ENCODE results near the gene TSHZ1.
"Not testable (repeated sequence)": the region's sequence is repeated elsewhere in the genome, so short reads cannot be mapped to it uniquely, and the experiment has no call there.

The TSHZ1 gene

GRCh38 chr18:75179819-75180600, 30.6 kb upstream of the TSHZ1 start:
- no peak for DNase-seq
- in situ Hi-C loops (cut with HindIII; ENCODE audit: low pct_ligation_motif_present, low pct_unique_long_range_greater_than_20kb, low sequenced_read_pairs) = no loop called here

DNA sequence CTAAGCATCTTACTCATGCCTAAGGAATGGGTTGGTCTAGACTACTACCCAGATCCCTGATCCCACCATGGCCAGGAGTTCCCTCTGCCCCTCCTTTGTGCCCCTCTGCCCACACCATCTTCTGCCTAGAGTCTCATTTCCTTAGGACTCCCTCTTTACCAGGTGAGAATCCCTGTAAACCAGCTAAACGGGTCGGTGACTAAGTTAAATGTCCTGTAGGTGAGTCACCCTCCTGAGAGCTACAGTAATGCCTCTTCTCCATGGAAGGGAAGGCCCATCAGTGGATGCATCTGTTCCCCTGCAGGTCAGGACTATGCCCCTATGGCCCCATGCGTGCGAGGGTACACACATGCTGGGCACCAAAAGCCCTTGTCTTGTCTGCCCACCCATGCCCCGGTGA, 27.1 kb upstream of the TSHZ1 start:
- peak; percentile 48 for DNase-seq
- in situ Hi-C loops (cut with HindIII; ENCODE audit: low pct_ligation_motif_present, low pct_unique_long_range_greater_than_20kb, low sequenced_read_pairs) = no loop called here

DNA sequence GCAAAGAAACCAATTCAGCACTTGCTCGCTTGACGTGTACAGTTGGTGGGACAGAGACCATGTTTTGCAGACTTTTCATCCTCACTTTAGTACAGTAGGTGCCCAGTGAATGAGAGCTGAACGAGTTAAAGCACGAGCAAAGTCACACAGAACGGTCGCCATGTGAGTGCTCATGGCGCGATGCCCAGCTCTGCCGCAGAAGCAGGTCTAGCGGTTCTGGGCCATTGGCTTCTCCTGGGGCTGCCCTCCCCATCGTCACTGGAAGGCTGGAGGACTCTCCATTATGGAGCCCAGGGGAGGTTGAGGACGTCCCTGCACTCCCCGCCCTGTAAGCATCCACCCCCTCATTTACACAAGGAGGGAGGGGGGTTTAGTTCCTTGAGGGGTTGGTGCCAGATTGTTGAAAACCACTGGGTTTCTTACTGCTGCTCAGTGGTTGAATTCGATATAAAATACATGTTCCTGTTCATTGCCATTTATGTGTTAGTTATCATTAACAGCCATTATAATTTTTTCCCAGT, 26.6 kb upstream of the TSHZ1 start:
- peak; percentile 13 for DNase-seq
- in situ Hi-C loops (cut with HindIII; ENCODE audit: low pct_ligation_motif_present, low pct_unique_long_range_greater_than_20kb, low sequenced_read_pairs) = no loop called here

- DNase-seq = no peak
- in situ Hi-C loops (cut with HindIII; ENCODE audit: low pct_ligation_motif_present, low pct_unique_long_range_greater_than_20kb, low sequenced_read_pairs) = no loop called here
Observed at GRCh38 chr18:75185460-75185859, 25.1 kb upstream of the TSHZ1 start.

GRCh38 chr18:75187702-75188101, 22.9 kb upstream of the TSHZ1 start:
- in situ Hi-C loops (cut with HindIII; ENCODE audit: low pct_ligation_motif_present, low pct_unique_long_range_greater_than_20kb, low sequenced_read_pairs) = not testable (repeated sequence)

DNA sequence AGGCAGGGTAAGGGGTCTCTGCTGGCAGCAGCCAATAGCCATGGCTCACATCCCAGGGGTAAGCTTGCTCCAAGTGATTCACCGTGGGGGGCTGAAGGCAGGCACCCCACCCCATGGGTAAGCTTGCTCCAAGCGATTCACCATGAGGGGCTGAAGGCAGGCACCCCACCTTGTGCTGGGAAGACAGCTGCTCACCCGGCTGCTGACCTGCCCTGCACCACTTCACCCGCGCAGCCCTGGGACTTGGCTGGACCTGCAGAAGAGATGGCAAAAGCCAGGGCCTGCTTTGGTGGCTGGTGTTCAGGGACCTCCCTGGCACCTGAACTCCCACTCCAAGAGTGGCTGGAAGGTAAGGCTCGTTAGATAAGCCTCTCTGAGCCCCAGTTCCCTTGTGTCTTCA, 20.9 kb upstream of the TSHZ1 start:
- no peak for DNase-seq
- in situ Hi-C loops (cut with HindIII; ENCODE audit: low pct_ligation_motif_present, low pct_unique_long_range_greater_than_20kb, low sequenced_read_pairs) = no loop called here

More at GRCh38 chr18:75187702-75188101, 22.9 kb upstream of the TSHZ1 start:
- not testable (repeated sequence) for DNase-seq

DNA sequence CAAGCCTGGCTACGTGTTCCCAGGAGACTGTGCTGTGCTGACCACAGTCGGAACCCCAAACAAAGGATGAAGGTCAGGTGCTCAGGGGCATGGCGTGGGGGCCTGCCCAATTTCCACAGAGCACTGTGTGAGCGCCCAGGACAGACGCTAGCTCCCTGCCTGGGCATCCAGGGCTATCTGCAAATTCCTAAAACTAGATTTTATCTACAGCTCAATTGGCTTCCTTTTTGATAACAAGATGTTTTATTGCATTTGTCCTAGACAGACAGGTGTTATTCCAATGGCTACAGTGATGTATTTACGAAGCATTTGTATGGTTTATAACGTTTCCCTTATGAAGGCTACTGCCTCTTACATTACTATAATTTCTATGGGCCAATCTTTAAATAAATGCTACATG, 17.7 kb upstream of the TSHZ1 start:
- DNase-seq = no peak
- in situ Hi-C loops (cut with HindIII; ENCODE audit: low pct_ligation_motif_present, low pct_unique_long_range_greater_than_20kb, low sequenced_read_pairs) = no loop called here

- in situ Hi-C loops (cut with HindIII; ENCODE audit: low pct_ligation_motif_present, low pct_unique_long_range_greater_than_20kb, low sequenced_read_pairs) = no loop called here
- no peak for DNase-seq
Observed at GRCh38 chr18:75198036-75198435, 12.6 kb upstream of the TSHZ1 start.

DNA sequence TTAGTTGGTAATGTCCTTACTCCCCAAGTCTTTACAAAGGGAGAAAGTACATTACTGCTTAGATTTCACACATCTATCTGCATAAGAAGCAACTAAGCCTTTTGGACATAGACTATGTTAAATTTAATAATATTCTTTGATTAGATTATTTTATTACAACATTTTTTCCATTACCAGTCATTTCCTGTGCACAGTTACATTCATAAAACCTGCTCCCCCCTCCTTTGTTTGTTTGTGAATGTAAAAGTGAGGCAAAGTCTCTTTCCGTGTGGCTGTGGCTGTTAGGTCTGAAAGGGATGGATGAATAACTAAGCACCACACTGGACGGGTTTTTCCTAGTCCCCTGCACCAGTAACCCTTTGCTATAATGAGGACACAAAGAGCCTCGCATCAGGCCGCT, 11.3 kb upstream of the TSHZ1 start:
- in situ Hi-C loops (cut with HindIII; ENCODE audit: low pct_ligation_motif_present, low pct_unique_long_range_greater_than_20kb, low sequenced_read_pairs) = no loop called here
- no peak for DNase-seq

DNA sequence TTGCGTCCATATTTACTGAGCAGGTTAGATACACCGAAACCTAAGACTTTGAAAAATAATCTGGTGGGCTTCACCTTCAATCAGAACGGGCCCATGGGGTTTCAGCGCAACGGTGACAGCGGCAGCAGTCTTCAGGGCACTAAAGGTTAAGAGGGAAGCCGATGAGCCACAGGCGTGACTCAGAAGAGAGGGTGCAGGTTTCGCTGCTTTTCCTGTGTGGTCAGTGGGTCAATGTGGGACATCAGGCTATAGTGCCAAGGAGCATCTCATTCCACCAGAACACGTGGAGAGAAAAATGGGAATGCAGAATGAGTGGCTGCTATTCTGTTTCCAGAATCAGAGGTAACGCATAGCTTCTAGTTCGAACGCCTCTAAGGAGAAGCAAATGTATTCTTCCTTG, 10.5 kb upstream of the TSHZ1 start:
- in situ Hi-C loops (cut with HindIII; ENCODE audit: low pct_ligation_motif_present, low pct_unique_long_range_greater_than_20kb, low sequenced_read_pairs) = no loop called here
- DNase-seq = no peak

DNA sequence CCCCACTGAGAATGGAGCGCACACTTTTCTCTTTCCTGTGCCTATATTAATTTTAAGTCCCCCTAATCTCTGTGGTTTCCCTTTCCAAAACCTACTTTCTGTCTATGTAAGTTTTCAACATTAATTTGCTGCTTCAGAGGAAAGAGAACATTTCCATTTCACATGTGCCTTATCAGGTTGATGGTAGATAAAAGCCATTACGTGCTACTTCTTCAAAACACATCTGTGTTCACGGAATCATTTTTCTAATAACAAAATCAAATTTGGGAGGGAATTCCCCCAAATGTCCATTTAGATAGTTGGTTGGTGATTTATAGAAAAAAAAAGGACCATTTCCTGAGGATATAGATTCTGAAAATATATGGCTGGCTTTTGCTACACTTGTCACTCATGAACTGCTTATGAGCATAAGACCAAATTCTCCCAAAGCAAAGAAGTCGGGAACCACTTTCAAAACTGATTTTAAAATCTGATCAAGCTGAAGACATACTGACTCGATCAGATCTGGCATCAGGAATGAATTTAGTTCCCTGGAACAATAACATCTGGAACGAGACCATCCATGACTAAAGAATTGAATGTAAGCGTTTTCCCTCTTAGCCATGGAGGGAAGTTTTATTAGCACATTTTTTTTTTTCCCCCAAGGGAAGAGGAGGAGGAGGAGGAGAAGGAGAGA, 9.9 kb upstream of the TSHZ1 start:
- DNase-seq = no peak
- in situ Hi-C loops (cut with HindIII; ENCODE audit: low pct_ligation_motif_present, low pct_unique_long_range_greater_than_20kb, low sequenced_read_pairs) = no loop called here

DNA sequence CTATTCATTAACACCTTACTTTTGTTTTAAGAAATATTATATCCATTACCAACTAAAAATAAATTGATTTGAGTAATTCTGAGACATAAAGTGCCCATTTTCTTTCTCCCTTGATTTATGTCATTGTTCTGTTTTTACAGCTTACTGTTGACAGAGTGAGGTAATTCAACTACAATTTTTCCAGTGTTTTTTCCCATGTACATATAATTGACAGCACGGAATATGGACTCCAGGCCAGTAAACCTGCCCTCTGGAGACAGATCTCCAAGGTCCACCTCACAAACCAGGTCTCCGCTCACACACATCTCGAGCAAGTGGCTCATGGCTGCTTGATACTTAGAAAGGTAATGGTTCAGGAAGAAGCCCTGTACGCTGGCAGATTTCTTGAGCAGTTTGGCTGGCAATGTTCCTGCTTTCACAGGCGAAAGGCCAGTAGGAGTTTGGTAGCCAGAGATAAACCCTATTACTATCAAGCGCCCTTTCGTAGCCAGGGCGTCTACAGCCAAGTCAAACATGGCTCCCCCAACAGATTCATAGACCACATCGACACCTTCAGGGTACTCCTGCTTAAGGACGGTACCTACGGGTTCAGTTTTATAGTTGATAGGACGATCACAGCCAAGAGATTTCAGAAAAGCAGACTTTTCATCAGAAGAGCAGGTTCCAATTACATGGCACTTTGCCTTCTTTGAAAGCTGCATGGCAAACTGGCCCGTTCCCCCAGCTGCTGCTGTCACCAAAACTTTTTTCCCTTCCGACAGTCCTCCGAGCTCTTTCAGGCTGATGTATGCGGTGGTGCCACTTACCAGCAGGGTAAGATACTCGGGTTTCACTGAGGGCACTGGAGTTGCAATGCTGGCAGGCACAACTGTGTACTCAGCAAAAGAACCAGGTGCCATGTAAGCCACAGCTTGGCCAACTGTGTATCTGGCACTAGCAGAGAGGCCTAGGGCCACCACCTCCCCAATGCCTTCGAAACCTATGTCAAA, 9.0 kb upstream of the TSHZ1 start:
- in situ Hi-C loops (cut with HindIII; ENCODE audit: low pct_ligation_motif_present, low pct_unique_long_range_greater_than_20kb, low sequenced_read_pairs) = no loop called here
- no peak for DNase-seq

- DNase-seq = no peak
- in situ Hi-C loops (cut with HindIII; ENCODE audit: low pct_ligation_motif_present, low pct_unique_long_range_greater_than_20kb, low sequenced_read_pairs) = no loop called here
Observed at GRCh38 chr18:75202696-75203365, 7.8 kb upstream of the TSHZ1 start.

DNA sequence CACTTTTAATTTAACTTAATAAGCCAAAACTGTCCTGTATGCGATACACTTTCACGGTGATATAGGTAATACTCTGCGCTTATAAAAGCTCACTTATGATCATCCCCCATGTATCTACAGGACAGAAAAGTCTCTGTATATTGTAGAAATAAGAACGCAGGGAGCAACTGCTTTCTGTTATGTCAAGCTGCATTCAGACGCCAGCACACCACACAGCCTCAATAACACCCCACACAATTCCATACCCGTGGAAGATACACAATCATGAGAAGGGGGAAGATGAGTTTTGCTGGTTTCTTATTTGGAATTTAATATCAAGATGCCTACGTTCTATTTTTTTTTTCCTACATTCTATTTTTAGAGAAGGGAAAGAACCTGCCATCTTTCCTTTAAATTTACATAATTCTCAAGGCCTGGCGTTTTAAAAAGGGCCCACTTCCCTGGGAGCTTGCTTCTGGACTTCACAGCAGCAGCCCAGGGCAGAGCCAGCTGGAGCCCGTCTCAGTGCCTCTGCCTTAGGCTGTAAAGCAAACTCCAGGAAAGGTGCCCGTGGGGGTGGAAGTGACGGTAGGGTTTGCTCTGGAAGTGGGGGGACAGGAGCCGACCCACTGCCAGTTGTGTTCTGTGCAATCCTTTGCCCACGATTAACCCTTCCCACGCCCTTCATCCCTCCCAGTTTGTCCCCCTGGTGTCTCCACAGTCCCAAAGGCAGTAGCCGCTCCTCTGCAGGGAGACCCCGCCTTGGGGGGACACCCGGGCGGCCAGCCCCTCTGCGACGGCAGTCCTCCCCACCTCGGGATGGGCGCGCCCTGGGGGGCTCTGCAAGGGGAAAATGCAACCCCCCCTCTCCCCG, 7.0 kb upstream of the TSHZ1 start:
- no peak for DNase-seq
- in situ Hi-C loops (cut with HindIII; ENCODE audit: low pct_ligation_motif_present, low pct_unique_long_range_greater_than_20kb, low sequenced_read_pairs) = no loop called here

DNA sequence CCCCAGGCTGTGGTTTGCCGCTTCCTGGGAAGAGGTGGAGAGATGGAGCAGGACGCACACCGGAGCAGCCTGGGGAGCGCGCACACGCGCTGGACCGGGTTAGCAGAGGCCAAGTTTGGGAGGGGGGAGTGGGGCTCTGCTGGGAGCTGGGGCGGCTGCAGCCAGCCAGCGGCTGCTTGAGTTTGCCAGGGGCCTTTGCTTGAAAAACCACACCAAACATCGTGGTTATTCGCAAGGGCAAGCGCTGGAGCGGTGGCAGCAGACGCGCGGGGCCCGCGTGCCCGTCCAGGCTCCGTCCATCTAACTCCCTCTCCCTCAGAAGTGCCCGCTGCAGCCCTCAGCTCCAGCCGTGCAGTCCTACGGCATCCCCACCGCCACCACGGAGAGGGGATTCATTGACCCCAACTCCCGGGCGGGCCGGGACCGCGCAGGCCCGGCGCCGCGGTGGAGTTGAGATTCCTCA, 6.3 kb upstream of the TSHZ1 start:
- no peak for DNase-seq
- in situ Hi-C loops (cut with HindIII; ENCODE audit: low pct_ligation_motif_present, low pct_unique_long_range_greater_than_20kb, low sequenced_read_pairs) = no loop called here

DNA sequence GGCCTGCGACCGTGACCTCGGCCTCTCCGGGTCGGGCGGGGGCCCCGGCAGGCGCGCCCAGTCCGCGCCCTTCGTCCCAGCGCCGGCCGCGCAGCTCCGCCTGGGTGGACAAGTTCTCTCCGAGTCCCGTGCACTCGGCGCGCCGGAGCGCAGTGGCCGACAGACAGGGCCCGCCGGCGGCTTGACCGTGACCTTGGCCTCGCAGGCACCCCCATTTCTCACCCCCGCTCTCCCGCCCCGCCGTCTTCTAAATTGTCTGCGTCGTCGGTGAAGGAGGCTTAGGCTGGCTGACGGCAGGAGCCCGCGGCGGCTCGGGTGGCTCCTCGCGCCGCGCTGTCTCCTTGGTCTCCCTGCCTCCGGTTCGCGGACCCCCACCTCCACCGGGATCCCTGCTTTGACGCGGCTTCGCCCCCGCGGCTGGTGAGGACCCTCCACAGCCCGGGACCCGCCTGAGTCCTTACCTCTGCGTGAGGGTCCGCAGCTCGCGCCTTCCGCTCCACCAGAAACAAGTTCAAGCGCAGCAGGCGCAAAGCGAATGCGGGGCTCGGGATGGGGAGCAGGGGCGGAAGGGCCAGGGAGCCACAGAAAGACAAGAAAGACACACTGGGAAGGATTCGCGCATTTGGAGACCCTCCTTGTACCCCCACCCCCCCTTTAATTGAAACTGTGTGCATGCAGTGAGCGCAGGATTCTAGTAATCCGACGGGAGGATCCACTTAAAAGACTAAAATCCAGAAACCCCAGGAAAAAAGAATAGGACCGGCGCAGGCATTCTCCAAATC, 5.7 kb upstream of the TSHZ1 start:
- in situ Hi-C loops (cut with HindIII; ENCODE audit: low pct_ligation_motif_present, low pct_unique_long_range_greater_than_20kb, low sequenced_read_pairs) = no loop called here
- no peak for DNase-seq
